Right lobe of liver (tissue), 6 donors: ENCODE data around the gene MAG. TPM values are rescaled to one million over a fixed set of nuclear protein-coding genes. Genes with fewer than 3 reads are reported as not detected.

Source experiments
- ATAC-seq, 4 donors: fragments of 200-7000 bp; cut with Tn5 transposase; one replicate each; pipeline ENCODE4 v1.9.1; 2020; ENCODE audit warnings: mild to moderate bottlenecking in 4 of 4, moderate library complexity in 4 of 4
- DNase-seq, 3 donors: peaks; one replicate each; pipeline ENCODE4 v3.0.0-alpha.2; 2020
- H3K27ac ChIP-seq, 3 donors: fragments of 200-600 bp; one replicate each; pipeline ENCODE4 v1.8.0; 2022
- H3K27me3 ChIP-seq, 2 donors: fragments of 200-600 bp; one replicate each; pipeline ENCODE4 v1.8.0; 2022
- H3K36me3 ChIP-seq, 4 donors: fragments of 200-600 bp; sonication (generic) in 1 of 4; one replicate each; pipeline versions ENCODE4 v1.5.1 to v1.8.0; 2017 to 2022; ENCODE audit warnings: control low read depth in 1 of 4
- H3K4me1 ChIP-seq, 4 donors: fragments of 200-600 bp; sonication (generic) in 1 of 4; one replicate each; pipeline versions ENCODE4 v1.5.1 to v1.8.0; 2017 to 2022; ENCODE audit warnings: control low read depth in 1 of 4
- H3K4me3 ChIP-seq, 3 donors: fragments of 200-600 bp; one replicate each; pipeline ENCODE4 v1.8.0; 2022
- H3K9me3 ChIP-seq, 4 donors: fragments of 200-600 bp; sonication (generic) in 1 of 4; one replicate each; pipeline versions ENCODE4 v1.5.1 to v1.8.0; 2017 to 2022; ENCODE audit warnings: control low read depth in 1 of 4
- POLR2A ChIP-seq: fragments of 450-650 bp; IDR thresholded peaks from one replicate; pipeline ENCODE4 v1.6.1; 2017; ENCODE audit warnings: antibody characterized with exemption, mild to moderate bottlenecking
- WGBS: methylation state at CpG from one replicate; pipeline ENCODE4 v1.1.6; 2018; ENCODE audit warnings: low coverage, low lambda C conversion rate; ENCODE audit not compliant: insufficient coverage; ENCODE audit errors: missing lambda C conversion rate; 5-methylcytosine and 5-hydroxymethylcytosine counted together
- intact Hi-C, 2 donors: fragments of 100-400 bp; cut with DNase I; formaldehyde crosslinking; loops; one replicate each; pipeline versions ENCODE4 v1.11.2 to v1.14.1; 2022
- total RNA-seq, 6 experiments: library from RNA; depleted of rRNA in 2 of 6; stranded (reverse); fragments of >200 nt in 2 of 6; fragmentation: NEBNext Ultra II Directional in 3 of 6; extraction: Animal tissue kit (Norgen Biotek cat#: 25700) in 3 of 6; gene quantifications; one replicate each; pipeline versions ENCODE4 v1.1.0 to v1.2.4, GENCODE V29; 2016 to 2023
- TF ChIP-seq, protein P1 (sequence below), 4 donors: fragments of 200-600 bp in 3 of 4; fragments of 450-650 bp in 1 of 4; IDR thresholded peaks; one replicate each; pipeline versions ENCODE4 v1.5.1 to v1.8.0; 2016 to 2022; ENCODE audit warnings: antibody characterized with exemption in 4 of 4, mild to moderate bottlenecking in 2 of 4
- donor health status: DM: no; HTN: yes; CAD: no.
- donor health status: DM: no; HTN: no; CAD: no.
- donor health status: DM: no; HTN: no; CAD: no.
- donor health status: DM: no; HTN: yes; CAD: no.
- donor health status: DM: no; HTN: yes; CAD: no.

The MAG gene
- total RNA-seq, 6 experiments from 2014 or later, result 0.40 TPM; not detected in 5

DNA sequence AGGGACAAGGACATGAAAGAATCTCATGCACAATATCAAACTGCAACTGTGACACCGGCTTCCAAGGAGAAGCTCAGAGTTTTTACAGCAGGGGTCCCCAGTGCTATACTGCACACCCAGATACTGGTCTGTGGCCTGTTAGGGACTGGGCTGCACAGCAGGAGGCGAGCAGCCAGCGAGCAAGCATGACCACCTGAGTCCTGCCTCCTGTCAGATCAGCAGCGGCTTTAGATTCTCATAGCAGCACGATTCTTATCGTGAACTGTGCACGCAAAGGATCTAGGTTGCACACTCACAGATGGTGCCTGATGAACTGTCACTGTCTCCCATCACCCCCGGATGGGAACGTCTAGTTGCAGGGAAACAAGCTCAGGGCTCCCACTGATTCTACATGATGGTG is 23.9 kb downstream of the MAG start:
- ATAC-seq, result no peak

DNA sequence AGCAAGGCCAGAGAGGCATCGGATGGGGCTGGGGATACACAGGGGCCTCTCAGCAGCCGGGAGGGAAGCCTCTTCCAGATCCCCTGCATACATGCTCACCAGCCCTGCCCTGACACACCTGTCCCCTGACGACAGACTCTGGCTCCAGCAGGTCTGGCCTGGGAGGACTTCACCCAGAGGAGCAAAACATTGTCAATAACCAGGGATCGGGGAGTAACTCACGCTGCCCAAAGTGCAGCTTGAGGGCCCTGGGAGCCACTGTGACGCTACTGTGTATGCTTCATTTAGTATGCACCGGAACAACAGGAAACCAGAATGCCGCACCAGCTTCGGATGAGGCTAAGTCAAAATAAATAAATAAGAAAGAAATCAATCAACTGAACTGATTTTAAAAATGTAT is 24.6 kb downstream of the MAG start:
- WGBS, result 65% methylated on average over 8 of the region's 9 CpGs
- no peak overlapping the region for H3K4me3 ChIP-seq
- no peak for DNase-seq
- H3K27ac ChIP-seq, result no peak overlapping the region
- TF ChIP-seq, protein P1, sequence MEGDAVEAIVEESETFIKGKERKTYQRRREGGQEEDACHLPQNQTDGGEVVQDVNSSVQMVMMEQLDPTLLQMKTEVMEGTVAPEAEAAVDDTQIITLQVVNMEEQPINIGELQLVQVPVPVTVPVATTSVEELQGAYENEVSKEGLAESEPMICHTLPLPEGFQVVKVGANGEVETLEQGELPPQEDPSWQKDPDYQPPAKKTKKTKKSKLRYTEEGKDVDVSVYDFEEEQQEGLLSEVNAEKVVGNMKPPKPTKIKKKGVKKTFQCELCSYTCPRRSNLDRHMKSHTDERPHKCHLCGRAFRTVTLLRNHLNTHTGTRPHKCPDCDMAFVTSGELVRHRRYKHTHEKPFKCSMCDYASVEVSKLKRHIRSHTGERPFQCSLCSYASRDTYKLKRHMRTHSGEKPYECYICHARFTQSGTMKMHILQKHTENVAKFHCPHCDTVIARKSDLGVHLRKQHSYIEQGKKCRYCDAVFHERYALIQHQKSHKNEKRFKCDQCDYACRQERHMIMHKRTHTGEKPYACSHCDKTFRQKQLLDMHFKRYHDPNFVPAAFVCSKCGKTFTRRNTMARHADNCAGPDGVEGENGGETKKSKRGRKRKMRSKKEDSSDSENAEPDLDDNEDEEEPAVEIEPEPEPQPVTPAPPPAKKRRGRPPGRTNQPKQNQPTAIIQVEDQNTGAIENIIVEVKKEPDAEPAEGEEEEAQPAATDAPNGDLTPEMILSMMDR (IDR thresholded peaks at IDR 0.05), result no peak
- TF ChIP-seq POLR2A, result no peak
- H3K4me1 ChIP-seq, result no peaks in the 10 kb centered on the region
- no peaks in the 10 kb centered on the region for H3K27me3 ChIP-seq
- no peak for ATAC-seq
- no peaks in the 10 kb centered on the region for H3K36me3 ChIP-seq
- H3K9me3 ChIP-seq, result no peaks in the 10 kb centered on the region
- intact Hi-C loops, result no loop called here

More for the DNA sequence above, 23.9 kb downstream of the MAG start:
- H3K9me3 ChIP-seq, result no peaks in the 10 kb centered on the region
- no peak overlapping the region for H3K4me3 ChIP-seq
- DNase-seq, result no peak
- intact Hi-C loops, result no loop called here
- no peaks in the 10 kb centered on the region for H3K36me3 ChIP-seq
- WGBS, result 100% methylated on average over 3 of the region's 9 CpGs
- H3K27ac ChIP-seq, result no peak overlapping the region
- no peaks in the 10 kb centered on the region for H3K27me3 ChIP-seq
- no peak for TF ChIP-seq POLR2A
- TF ChIP-seq, protein P1 (IDR thresholded peaks at IDR 0.05), result no peak
- H3K4me1 ChIP-seq, result no peaks in the 10 kb centered on the region

DNA sequence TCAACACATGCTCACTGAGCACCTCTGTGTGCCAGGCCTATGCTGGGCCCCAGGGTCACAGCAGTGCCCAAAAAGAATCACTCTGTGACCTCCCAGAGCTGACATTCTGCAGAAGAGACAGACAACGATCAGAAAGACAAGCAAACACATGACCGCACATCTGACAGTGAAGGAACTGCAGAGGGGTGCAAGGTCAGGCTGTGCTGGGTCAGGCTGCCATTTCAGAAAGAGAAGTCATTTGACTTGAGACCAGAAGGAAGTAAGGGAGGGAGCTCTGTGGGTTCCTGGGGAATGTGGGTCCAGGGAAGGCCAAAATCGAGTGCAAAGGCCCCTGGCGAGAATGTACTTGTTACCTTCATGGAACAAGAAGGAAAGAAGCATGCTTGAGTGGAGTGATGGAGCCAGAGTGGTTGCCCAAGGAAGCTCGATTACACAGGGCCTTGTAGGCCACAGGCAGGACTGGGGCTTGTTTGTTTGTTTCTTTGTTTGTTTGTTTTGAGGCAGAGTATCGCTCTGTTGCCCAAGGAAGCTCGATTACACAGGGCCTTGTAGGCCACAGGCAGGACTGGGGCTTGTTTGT is 25.6 kb downstream of the MAG start:
- ATAC-seq (peak; percentile 9 to 43 (median 18)), DNase-seq (no peak)
- TF ChIP-seq, protein P1 (IDR thresholded peaks at IDR 0.05), result no peak
- no peak for TF ChIP-seq POLR2A
- WGBS, result 68% methylated on average over 7 of the region's 7 CpGs
- H3K4me3 ChIP-seq, result no peak overlapping the region
- no peaks in the 10 kb centered on the region for H3K4me1 ChIP-seq
- no peaks in the 10 kb centered on the region for H3K36me3 ChIP-seq
- intact Hi-C loops, result no loop called here
- H3K9me3 ChIP-seq, result no peaks in the 10 kb centered on the region
- H3K27ac ChIP-seq, result no peak overlapping the region
- no peaks in the 10 kb centered on the region for H3K27me3 ChIP-seq

DNA sequence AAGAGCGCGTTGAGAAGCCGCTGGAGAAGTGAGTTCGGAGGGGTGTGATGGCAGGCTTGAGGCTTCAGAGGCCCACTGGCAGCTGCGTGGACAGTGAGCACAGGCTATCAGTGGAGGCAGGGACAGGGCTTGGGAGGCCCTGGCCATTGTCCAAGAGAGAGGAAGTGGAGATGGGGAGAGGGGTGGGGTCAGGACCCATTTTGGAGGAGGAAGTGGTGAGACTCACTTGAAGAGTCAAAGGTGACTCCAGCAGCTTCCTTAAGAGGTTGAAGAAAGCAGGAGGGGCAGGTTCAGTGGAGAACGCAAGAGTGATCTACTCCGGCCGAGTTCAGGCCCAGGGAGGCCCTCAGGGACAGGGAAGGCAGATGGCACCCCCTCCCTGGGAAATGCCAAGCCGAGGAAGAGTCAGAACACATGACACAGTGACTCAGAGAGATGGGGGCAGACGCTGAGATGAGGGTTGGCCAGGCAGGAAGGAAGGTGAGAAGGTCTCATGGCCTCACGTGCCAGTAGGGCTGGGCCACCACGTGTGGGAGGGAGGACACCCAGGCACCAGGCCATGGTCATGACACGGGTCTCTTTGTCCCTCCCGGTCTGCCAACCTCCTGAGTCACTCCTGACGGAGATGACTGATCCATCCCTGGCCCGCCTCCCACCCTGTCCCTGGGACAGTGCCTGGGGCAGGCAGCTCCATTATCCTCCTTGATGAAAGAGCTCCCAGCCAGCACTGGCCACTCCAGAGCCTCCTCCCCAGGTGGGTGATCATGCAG is 26.9 kb downstream of the MAG start:
- WGBS, result 63% methylated on average over 6 of the region's 16 CpGs
- intact Hi-C loops, result no loop called here

More for the DNA sequence above, 26.9 kb downstream of the MAG start:
- Histone ChIP-seq H3K4me1 (no peaks in the 10 kb centered on the region), H3K27me3 (no peaks in the 10 kb centered on the region), H3K27ac (peak overlapping the region in 1 of 3 donors; percentile 33), H3K4me3 (no peak overlapping the region), H3K36me3 (no peaks in the 10 kb centered on the region), H3K9me3 (no peaks in the 10 kb centered on the region)
- DNase-seq (peak in 2 of 3 donors; percentile 67 to 81), ATAC-seq (peak; percentile 68 to 83 (median 76))
- TF ChIP-seq, protein P1 (IDR thresholded peaks at IDR 0.05), result no peak
- no peak for TF ChIP-seq POLR2A
